ENCODE measurements around the gene SLC16A10.

SLC16A10 gene

DNA sequence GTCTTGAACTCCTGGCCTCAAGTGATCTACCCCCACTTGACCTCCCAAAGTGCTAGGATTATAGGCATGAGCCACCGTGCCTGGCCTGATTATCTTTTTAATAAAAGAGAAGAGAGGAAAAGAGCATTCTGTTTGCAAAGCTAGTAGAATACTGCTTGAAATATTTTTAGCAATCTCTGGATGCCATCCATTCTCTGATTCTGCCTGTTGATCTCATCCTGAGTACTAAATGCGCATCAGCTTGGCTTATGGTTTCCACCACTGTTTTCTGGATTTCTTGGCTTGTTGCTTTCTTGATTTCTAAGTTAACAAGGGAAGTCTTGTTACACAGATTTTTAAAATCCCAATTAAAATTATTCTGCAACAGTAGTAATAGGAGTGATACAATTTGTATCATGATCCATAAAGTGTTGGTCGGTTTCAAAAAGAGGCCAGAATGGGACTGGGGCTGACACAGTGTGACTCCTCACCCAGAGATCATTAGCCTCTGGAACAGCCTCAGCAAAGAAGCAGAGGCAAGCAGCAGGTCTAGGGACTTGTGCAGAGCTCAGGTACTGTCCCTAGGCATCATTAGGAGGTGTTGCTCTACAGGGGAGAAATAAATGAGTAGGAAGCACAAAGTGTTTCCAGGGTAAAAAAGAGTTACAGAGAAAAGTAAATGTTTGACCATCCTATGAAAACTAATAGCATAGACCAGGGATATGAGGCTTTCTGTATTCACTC is 17.8 kb upstream of the SLC16A10 start:
- no peak overlapping the region for H3K4me3 ChIP-seq (ENCODE audit: control insufficient read depth, low read depth, low read length)
- DNase-seq (ENCODE audit: low read depth) = no peak
- TF ChIP-seq, protein P1, sequence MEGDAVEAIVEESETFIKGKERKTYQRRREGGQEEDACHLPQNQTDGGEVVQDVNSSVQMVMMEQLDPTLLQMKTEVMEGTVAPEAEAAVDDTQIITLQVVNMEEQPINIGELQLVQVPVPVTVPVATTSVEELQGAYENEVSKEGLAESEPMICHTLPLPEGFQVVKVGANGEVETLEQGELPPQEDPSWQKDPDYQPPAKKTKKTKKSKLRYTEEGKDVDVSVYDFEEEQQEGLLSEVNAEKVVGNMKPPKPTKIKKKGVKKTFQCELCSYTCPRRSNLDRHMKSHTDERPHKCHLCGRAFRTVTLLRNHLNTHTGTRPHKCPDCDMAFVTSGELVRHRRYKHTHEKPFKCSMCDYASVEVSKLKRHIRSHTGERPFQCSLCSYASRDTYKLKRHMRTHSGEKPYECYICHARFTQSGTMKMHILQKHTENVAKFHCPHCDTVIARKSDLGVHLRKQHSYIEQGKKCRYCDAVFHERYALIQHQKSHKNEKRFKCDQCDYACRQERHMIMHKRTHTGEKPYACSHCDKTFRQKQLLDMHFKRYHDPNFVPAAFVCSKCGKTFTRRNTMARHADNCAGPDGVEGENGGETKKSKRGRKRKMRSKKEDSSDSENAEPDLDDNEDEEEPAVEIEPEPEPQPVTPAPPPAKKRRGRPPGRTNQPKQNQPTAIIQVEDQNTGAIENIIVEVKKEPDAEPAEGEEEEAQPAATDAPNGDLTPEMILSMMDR (IDR thresholded peaks at IDR 0.05; ENCODE audit: control insufficient read depth, insufficient read depth, low read depth, low read length, missing control alignments) = no peak

- TF ChIP-seq, protein P1 (IDR thresholded peaks at IDR 0.05; ENCODE audit: control insufficient read depth, insufficient read depth, low read depth, low read length, missing control alignments) = no peak
- DNase-seq (ENCODE audit: low read depth) = no peak
- H3K4me3 ChIP-seq (ENCODE audit: control insufficient read depth, low read depth, low read length) = no peak overlapping the region
These were observed 16.9 kb upstream of the SLC16A10 start for GRCh38 chr6:111070105-111071005.

DNA sequence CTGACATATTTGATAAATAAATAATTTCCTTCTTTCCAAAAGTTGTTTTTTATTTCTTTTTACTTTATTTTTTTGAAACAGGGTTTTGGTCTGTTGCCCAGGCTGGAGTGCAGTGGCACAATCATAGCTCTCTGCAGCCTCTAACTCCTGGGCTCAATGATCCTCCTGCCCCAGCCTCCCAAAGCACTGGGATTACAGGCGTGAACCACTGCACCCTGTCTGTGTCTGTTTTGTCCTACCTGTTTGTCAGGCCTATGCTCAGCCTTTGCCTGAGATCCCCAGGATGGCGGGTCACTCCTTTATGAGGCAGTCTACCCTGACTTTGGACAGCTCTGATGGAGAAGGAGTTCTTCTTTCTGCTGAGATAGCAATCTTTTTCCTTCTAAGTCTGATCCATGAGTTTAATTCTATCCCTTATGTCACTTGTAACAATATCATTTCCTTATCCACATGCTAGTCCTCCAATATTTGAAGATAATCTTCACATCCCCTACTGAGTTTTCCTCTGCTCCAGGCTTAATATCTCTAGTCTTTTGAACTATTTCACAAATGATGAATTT is 14.4 kb upstream of the SLC16A10 start:
- no peak overlapping the region for H3K4me3 ChIP-seq (ENCODE audit: control insufficient read depth, low read depth, low read length)
- no peak for DNase-seq (ENCODE audit: low read depth)
- TF ChIP-seq, protein P1 (IDR thresholded peaks at IDR 0.05; ENCODE audit: control insufficient read depth, insufficient read depth, low read depth, low read length, missing control alignments) = no peak

GRCh38 chr6:111074311-111074710 is 13.0 kb upstream of the SLC16A10 start:
- no peak for DNase-seq (ENCODE audit: low read depth)
- no peak overlapping the region for H3K4me3 ChIP-seq (ENCODE audit: control insufficient read depth, low read depth, low read length)
- TF ChIP-seq, protein P1 (IDR thresholded peaks at IDR 0.05; ENCODE audit: control insufficient read depth, insufficient read depth, low read depth, low read length, missing control alignments) = no peak

- DNase-seq (ENCODE audit: low read depth) = no peak
- H3K4me3 ChIP-seq (ENCODE audit: control insufficient read depth, low read depth, low read length) = no peak overlapping the region
- TF ChIP-seq, protein P1 (IDR thresholded peaks at IDR 0.05; ENCODE audit: control insufficient read depth, insufficient read depth, low read depth, low read length, missing control alignments) = no peak
These were observed 11.1 kb upstream of the SLC16A10 start for GRCh38 chr6:111076024-111076695.

- no peak for DNase-seq (ENCODE audit: low read depth)
- TF ChIP-seq, protein P1 (IDR thresholded peaks at IDR 0.05; ENCODE audit: control insufficient read depth, insufficient read depth, low read depth, low read length, missing control alignments) = no peak
These were observed 6.6 kb upstream of the SLC16A10 start for GRCh38 chr6:111080698-111081097.

More at GRCh38 chr6:111080698-111081097, 6.6 kb upstream of the SLC16A10 start:
- H3K4me3 ChIP-seq (ENCODE audit: control insufficient read depth, low read depth, low read length) = no peak overlapping the region

Measured in AG09309 (cell line).